Sigmoid colon (tissue), 7 donors: ENCODE measurements around the gene UVRAG. TPM values are rescaled to one million over a fixed set of nuclear protein-coding genes. Genes with fewer than 3 reads are reported as not detected.

Experiments used
- DNase-seq: peaks from one replicate; pipeline ENCODE4 v3.0.0-alpha.2; 2019
- H3K27ac ChIP-seq, 4 donors: fragments of 200-600 bp; sonication (generic); one replicate each; pipeline ENCODE4 v1.5.1; 2016 to 2019; ENCODE audit warnings: mild to moderate bottlenecking in 1 of 4
- H3K27me3 ChIP-seq, 3 donors: fragments of 200-600 bp; sonication (generic); one replicate each; pipeline ENCODE4 v1.5.1; 2019; ENCODE audit warnings: mild to moderate bottlenecking in 1 of 3
- H3K36me3 ChIP-seq, 4 donors: fragments of 200-600 bp; sonication (generic); one replicate each; pipeline ENCODE4 v1.5.1; 2016 to 2019
- H3K4me1 ChIP-seq, 4 donors: fragments of 200-600 bp; sonication (generic); one replicate each; pipeline ENCODE4 v1.5.1; 2017 to 2019
- H3K4me3 ChIP-seq, 4 donors: fragments of 200-600 bp; sonication (generic); one replicate each; pipeline ENCODE4 v1.5.1; 2017 to 2019; ENCODE audit warnings: mild to moderate bottlenecking in 2 of 4, moderate library complexity in 1 of 4
- H3K9me3 ChIP-seq, 4 donors: fragments of 200-600 bp in 3 of 4; sonication (generic) in 3 of 4; one replicate each; pipeline versions ENCODE4 v1.5.1 to v1.6.1; 2013 to 2019
- EP300 ChIP-seq, 4 donors: sonication (generic); formaldehyde crosslinking; IDR thresholded peaks; one replicate each; pipeline ENCODE4 v1.6.1; 2017; ENCODE audit warnings: antibody characterized with exemption in 4 of 4
- POLR2A ChIP-seq, 2 donors: fragments of 450-650 bp; IDR thresholded peaks; one replicate each; pipeline ENCODE4 v1.6.1; 2016; ENCODE audit warnings: antibody characterized with exemption in 2 of 2, mild to moderate bottlenecking in 2 of 2, moderate library complexity in 2 of 2
- POLR2AphosphoS5 ChIP-seq, 4 donors: sonication (generic); formaldehyde crosslinking; IDR thresholded peaks; one replicate each; pipeline ENCODE4 v1.6.1; 2017; ENCODE audit warnings: antibody characterized with exemption in 4 of 4
- WGBS, 2 donors: extraction: QIAGEN DNeasy Blood & Tissue Kit; methylation state at CpG; one replicate each; pipeline ENCODE4 v1.1.7; 2013; 5-methylcytosine and 5-hydroxymethylcytosine counted together
- intact Hi-C: fragments of 100-400 bp; cut with DNase I; formaldehyde crosslinking; loops from one replicate; pipeline ENCODE4 v1.15.1; 2023
- polyA plus RNA-seq, 3 donors: library from polyadenylated mRNA; stranded (reverse); fragments of 200-250 nt; gene quantifications; one replicate each; pipeline ENCODE4 v1.2.3, GENCODE V29; 2013
- total RNA-seq, 4 donors: library from RNA; depleted of rRNA; stranded (reverse); fragments of >200 nt; gene quantifications; one replicate each; pipeline ENCODE4 v1.1.0, GENCODE V29; 2016
- TF ChIP-seq, protein P1 (sequence below), 4 experiments: fragments of 450-650 bp in 3 of 4; fragments of 200-600 bp in 1 of 4; IDR thresholded peaks; one replicate each; pipeline ENCODE4 v1.5.1; 2016 to 2019; ENCODE audit warnings: antibody characterized with exemption in 4 of 4, mild to moderate bottlenecking in 3 of 4, moderate library complexity in 2 of 4
- donor health status: healthy with polysubstance abuse.
- donor health status: Bipolar disorder and iron deficiency.
- donor health status: healthy.

Gene UVRAG
- total and polyA plus RNA-seq, 7 donors = 4.9 to 43.2 (median 29.3) TPM

DNA sequence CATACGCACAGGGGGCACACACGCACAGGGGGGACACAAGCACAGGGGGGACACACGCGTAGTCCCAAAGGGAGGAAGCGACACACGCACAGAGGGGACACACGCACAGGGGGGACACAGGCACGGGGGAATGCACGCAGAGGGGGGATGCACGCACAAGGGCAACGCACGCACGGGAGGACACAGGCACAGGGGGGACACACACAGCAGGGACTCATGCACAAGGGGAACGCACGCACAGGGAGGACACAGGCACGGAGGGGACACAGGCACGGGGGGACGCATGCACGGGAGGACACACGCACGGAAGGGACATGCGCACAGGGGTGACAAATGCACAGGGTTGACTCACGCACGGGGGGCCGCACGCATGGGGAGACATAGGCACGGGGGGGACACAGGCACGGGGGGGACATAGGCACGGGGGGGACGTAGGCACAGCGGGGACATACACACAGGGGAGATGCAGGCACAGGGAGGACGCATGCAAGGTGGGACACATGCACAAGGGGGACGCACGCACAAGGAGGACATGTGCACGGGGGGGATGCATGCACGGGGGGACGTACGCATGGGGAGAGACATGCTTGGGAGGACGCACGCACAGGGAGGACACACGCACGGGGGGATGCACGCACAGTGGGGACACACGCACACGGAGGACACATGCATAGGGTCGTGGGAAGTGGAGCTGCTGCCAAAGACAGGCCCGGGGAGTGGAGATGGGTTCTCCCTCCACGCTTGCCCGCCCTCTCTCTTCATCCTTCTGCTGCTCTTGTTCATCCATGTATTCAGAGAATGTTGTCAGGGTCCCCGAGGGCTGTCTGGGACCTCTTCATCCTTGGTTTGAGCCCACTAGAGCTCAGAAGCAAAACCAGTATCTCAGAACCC, 350.1 kb downstream of the UVRAG start:
- 91% methylated on average over 50 of the region's 50 CpGs for WGBS, 2 donors
- H3K4me3 ChIP-seq = no peak overlapping the region
- no peaks in the 10 kb centered on the region for H3K9me3 ChIP-seq
- H3K36me3 ChIP-seq = no peaks in the 10 kb centered on the region
- TF ChIP-seq, protein P1, sequence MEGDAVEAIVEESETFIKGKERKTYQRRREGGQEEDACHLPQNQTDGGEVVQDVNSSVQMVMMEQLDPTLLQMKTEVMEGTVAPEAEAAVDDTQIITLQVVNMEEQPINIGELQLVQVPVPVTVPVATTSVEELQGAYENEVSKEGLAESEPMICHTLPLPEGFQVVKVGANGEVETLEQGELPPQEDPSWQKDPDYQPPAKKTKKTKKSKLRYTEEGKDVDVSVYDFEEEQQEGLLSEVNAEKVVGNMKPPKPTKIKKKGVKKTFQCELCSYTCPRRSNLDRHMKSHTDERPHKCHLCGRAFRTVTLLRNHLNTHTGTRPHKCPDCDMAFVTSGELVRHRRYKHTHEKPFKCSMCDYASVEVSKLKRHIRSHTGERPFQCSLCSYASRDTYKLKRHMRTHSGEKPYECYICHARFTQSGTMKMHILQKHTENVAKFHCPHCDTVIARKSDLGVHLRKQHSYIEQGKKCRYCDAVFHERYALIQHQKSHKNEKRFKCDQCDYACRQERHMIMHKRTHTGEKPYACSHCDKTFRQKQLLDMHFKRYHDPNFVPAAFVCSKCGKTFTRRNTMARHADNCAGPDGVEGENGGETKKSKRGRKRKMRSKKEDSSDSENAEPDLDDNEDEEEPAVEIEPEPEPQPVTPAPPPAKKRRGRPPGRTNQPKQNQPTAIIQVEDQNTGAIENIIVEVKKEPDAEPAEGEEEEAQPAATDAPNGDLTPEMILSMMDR (IDR thresholded peaks at IDR 0.05) = no peak
- no peak for TF ChIP-seq POLR2A (IDR thresholded peaks at IDR 0.05)
- no peak for TF ChIP-seq EP300 (IDR thresholded peaks at IDR 0.05)
- TF ChIP-seq POLR2AphosphoS5 (IDR thresholded peaks at IDR 0.05) = no peak
- DNase-seq = no peak
- peaks cover 0 to 18% (median 13%) of the 10 kb centered on the region in 4 donors for H3K4me1 ChIP-seq
- intact Hi-C loops = no loop called here
- no peaks in the 10 kb centered on the region for H3K27me3 ChIP-seq
- H3K27ac ChIP-seq = no peak overlapping the region

- H3K36me3 ChIP-seq = no peaks in the 10 kb centered on the region
- H3K27me3 ChIP-seq = no peaks in the 10 kb centered on the region
These were observed 351.3 kb downstream of the UVRAG start for GRCh38 chr11:76166314-76166713.

DNA sequence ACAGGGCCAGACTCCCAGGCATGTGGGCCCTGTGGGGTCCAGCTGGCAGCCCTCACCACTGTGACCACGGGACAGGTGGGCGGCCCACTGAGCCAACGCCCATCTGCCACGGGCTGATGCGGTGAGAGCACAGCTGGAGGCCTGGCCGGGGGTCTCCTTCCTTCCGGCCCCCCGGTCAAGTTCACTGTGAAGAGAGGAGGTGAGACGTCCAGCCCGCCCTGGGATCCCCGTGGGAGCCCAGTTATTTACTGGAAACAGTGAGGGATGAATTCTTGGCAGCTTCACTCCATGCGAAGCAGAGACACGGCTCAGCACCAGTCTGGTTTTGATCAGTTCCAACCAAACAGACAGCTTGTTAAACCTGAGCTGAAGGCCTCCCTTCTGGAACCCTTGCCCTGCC, 352.6 kb downstream of the UVRAG start:
- intact Hi-C loops = no loop called here
- no peak overlapping the region for H3K4me3 ChIP-seq
- no peak overlapping the region for H3K27ac ChIP-seq
- TF ChIP-seq EP300 (IDR thresholded peaks at IDR 0.05) = no peak
- TF ChIP-seq POLR2A (IDR thresholded peaks at IDR 0.05) = no peak
- no peak for TF ChIP-seq POLR2AphosphoS5 (IDR thresholded peaks at IDR 0.05)
- TF ChIP-seq, protein P1 (IDR thresholded peaks at IDR 0.05) = no peak
- 81 to 82% methylated on average over 13 of the region's 13 CpGs for WGBS, 2 donors
- H3K36me3 ChIP-seq = no peaks in the 10 kb centered on the region
- H3K27me3 ChIP-seq = no peaks in the 10 kb centered on the region
- H3K4me1 ChIP-seq = peaks cover 0 to 6% (median 3%) of the 10 kb centered on the region in 4 donors
- DNase-seq = no peak
- no peaks in the 10 kb centered on the region for H3K9me3 ChIP-seq

More at GRCh38 chr11:76166314-76166713, 351.3 kb downstream of the UVRAG start:
- H3K4me3 ChIP-seq = no peak overlapping the region
- whole genome bisulfite sequencing, 2 donors = 81 to 87% methylated on average over 6 of the region's 6 CpGs
- no peak for DNase-seq
- intact Hi-C loops = no loop called here
- H3K27ac ChIP-seq = no peak overlapping the region
- no peaks in the 10 kb centered on the region for H3K9me3 ChIP-seq
- TF ChIP-seq EP300 (IDR thresholded peaks at IDR 0.05) (no peak), POLR2AphosphoS5 (IDR thresholded peaks at IDR 0.05) (no peak), POLR2A (IDR thresholded peaks at IDR 0.05) (no peak)
- TF ChIP-seq, protein P1 (IDR thresholded peaks at IDR 0.05) = no peak
- peaks cover 0 to 14% (median 9%) of the 10 kb centered on the region in 4 donors for H3K4me1 ChIP-seq

GRCh38 chr11:76169473-76169896, 354.5 kb downstream of the UVRAG start:
- TF ChIP-seq POLR2A (IDR thresholded peaks at IDR 0.05) (no peak), EP300 (IDR thresholded peaks at IDR 0.05) (no peak), POLR2AphosphoS5 (IDR thresholded peaks at IDR 0.05) (no peak)
- TF ChIP-seq, protein P1 (IDR thresholded peaks at IDR 0.05) = no peak
- no peak overlapping the region for H3K27ac ChIP-seq
- DNase-seq = no peak
- no peaks in the 10 kb centered on the region for H3K9me3 ChIP-seq
- WGBS, 2 donors = 79 to 82% methylated on average over 15 of the region's 15 CpGs
- no peaks in the 10 kb centered on the region for H3K27me3 ChIP-seq
- H3K4me1 ChIP-seq = peaks cover 0 to 6% (median 3%) of the 10 kb centered on the region in 4 donors
- no peaks in the 10 kb centered on the region for H3K36me3 ChIP-seq
- intact Hi-C loops = no loop called here
- H3K4me3 ChIP-seq = no peak overlapping the region
